ENCODE measurements around the gene CCDC69. TPM values are rescaled to one million over a fixed set of nuclear protein-coding genes. Genes with fewer than 3 reads are reported as not detected.

Gene CCDC69
- 37.9 TPM for total RNA-seq
- polyA plus RNA-seq, result 30.9 TPM
- long read RNA-seq, donor 1, result 0 reads
- long read RNA-seq, donor 2, result 0 reads
- long read RNA-seq, donor 3, transcript CCDC69-201 (9 exons, 3,451 nt), result major isoform, 10 of 31 reads
- long read RNA-seq, donor 3, partial matches to known transcripts, result 12 of 31 reads
- long read RNA-seq, donor 3, other reads (novel, unspliced or antisense), result 8 of 31 reads
- long read RNA-seq, donor 4, partial matches to known transcripts, result 0 of 2 reads
- long read RNA-seq, donor 4, other reads (novel, unspliced or antisense), result 0 of 2 reads
- long read RNA-seq, donor 5, transcript CCDC69-201 (9 exons, 3,451 nt), result major isoform, 17 of 65 reads
- long read RNA-seq, donor 5, partial matches to known transcripts, result 28 of 65 reads
- long read RNA-seq, donor 5, other reads (novel, unspliced or antisense), result 20 of 65 reads
- long read RNA-seq, donor 6, transcript CCDC69-201 (9 exons, 3,451 nt), result major isoform, 5 of 16 reads
- long read RNA-seq, donor 6, partial matches to known transcripts, result 11 of 16 reads
- long read RNA-seq, donor 6, other reads (novel, unspliced or antisense), result 0 of 16 reads
- long read RNA-seq, donor 7, transcript CCDC69-201 (9 exons, 3,451 nt), result major isoform, 6 of 18 reads
- long read RNA-seq, donor 7, partial matches to known transcripts, result 11 of 18 reads
- long read RNA-seq, donor 7, other reads (novel, unspliced or antisense), result 0 of 18 reads
- long read RNA-seq, donor 8, partial matches to known transcripts, result 0 of 7 reads
- long read RNA-seq, donor 8, other reads (novel, unspliced or antisense), result 0 of 7 reads
- long read RNA-seq, donor 9, transcript CCDC69-201 (9 exons, 3,451 nt), result major isoform, 9 of 17 reads
- long read RNA-seq, donor 9, partial matches to known transcripts, result 0 of 17 reads
- long read RNA-seq, donor 9, other reads (novel, unspliced or antisense), result 6 of 17 reads
- long read RNA-seq, donor 10, transcript CCDC69-201 (9 exons, 3,451 nt), result major isoform, 7 of 24 reads
- long read RNA-seq, donor 10, partial matches to known transcripts, result 5 of 24 reads
- long read RNA-seq, donor 10, other reads (novel, unspliced or antisense), result 10 of 24 reads

DNA sequence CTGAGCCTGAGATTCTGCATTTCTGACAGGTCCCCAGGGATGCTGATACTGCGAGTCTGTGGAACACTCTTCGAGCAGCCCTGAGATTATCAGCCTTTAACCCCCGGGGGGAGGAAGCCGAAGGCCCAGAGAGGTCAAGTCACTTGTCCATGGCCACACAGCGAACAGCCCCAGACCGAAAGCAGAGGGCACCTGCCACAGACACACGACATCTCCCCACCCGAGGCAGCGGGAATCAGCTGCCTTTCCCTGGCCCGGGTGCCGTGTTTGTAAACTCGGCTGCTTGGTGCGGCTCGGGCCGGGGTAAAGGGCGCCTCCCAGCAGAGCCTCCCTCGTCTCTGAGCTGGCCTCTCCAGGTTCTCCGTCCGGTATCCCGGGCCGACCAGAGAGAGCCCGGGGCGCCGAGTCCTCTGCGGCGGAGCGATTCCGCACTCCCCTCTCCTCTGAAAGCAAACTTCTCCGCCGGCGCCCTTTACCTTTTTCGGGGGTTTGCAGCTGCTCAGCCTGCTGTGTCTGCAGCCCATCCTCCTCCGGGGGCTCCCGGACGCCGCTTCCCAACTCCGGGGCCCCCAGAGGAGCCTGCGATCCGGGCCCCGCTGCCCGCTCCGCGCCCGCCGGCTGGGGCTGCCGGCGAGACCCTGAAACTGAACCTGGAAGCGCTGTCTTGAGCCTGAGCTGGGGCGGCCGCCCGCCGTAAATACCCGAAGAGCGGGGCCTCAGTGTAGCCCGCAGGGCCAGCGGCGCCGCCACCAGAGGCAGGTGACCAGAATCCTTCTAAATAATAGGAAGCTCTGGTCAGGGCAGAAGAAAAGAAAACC lies at the start of gene CCDC69:
Gene CCDC69 (minus strand): TSS at position 646 of the 818 bp plus-strand sequence. CDS start 122 bp downstream, at position 524.
- Histone ChIP-seq H3K36me3 (ENCODE audit: control insufficient read depth in 2 of 2, insufficient read depth in 2 of 2, low read length in 1 of 2) (peaks cover 22 to 35% of the 10 kb centered on the region in 2 donors), H3K4me1 (ENCODE audit: control insufficient read depth in 2 of 2, insufficient read depth in 2 of 2, low read length in 2 of 2) (peaks cover 36 to 53% of the 10 kb centered on the region in 2 donors), H3K4me3 (ENCODE audit: low read length in 2 of 2) (peak within 1 kb of the TSS; percentile 67 to 82), H3K27ac (ENCODE audit: low read depth in 1 of 2, low read length in 1 of 2) (peak within 1 kb of the TSS; percentile 93 to 96), H3K27me3 (ENCODE audit: control insufficient read depth in 2 of 2, insufficient read depth in 1 of 2, low read length in 1 of 2) (no peaks in the 10 kb centered on the region), H3K9me3 (ENCODE audit: control insufficient read depth in 2 of 2, insufficient read depth in 1 of 2, low read length in 1 of 2) (no peaks in the 10 kb centered on the region)
- under 1% methylated on average over 58 of the region's 58 CpGs for WGBS
- peak in 3 of 9 donors; percentile 65 to 81 (median 71) for DNase-seq (ENCODE audit: low read depth in 6 of 9, low spot score in 9 of 9)

GRCh38 chr5:151271336-151271735 lies 47.4 kb upstream of the CCDC69 start:
- no peak overlapping the region for H3K27ac ChIP-seq (ENCODE audit: low read depth in 1 of 2, low read length in 1 of 2)
- DNase-seq (ENCODE audit: low read depth in 6 of 9, low spot score in 9 of 9), result no peak
- no peaks in the 10 kb centered on the region for H3K4me1 ChIP-seq (ENCODE audit: control insufficient read depth in 2 of 2, insufficient read depth in 2 of 2, low read length in 2 of 2)
- H3K27me3 ChIP-seq (ENCODE audit: control insufficient read depth in 2 of 2, insufficient read depth in 1 of 2, low read length in 1 of 2), result no peaks in the 10 kb centered on the region
- no peaks in the 10 kb centered on the region for H3K9me3 ChIP-seq (ENCODE audit: control insufficient read depth in 2 of 2, insufficient read depth in 1 of 2, low read length in 1 of 2)
- peaks cover 20 to 32% of the 10 kb centered on the region in 2 donors for H3K36me3 ChIP-seq (ENCODE audit: control insufficient read depth in 2 of 2, insufficient read depth in 2 of 2, low read length in 1 of 2)
- H3K4me3 ChIP-seq (ENCODE audit: low read length in 2 of 2), result no peak overlapping the region

GRCh38 chr5:151270599-151270998 lies 46.7 kb upstream of the CCDC69 start:
- no peaks in the 10 kb centered on the region for H3K9me3 ChIP-seq (ENCODE audit: control insufficient read depth in 2 of 2, insufficient read depth in 1 of 2, low read length in 1 of 2)
- 95% methylated on average over 1 of the region's 1 CpG for WGBS
- peaks cover 20 to 32% of the 10 kb centered on the region in 2 donors for H3K36me3 ChIP-seq (ENCODE audit: control insufficient read depth in 2 of 2, insufficient read depth in 2 of 2, low read length in 1 of 2)
- no peaks in the 10 kb centered on the region for H3K4me1 ChIP-seq (ENCODE audit: control insufficient read depth in 2 of 2, insufficient read depth in 2 of 2, low read length in 2 of 2)
- no peaks in the 10 kb centered on the region for H3K27me3 ChIP-seq (ENCODE audit: control insufficient read depth in 2 of 2, insufficient read depth in 1 of 2, low read length in 1 of 2)
- no peak overlapping the region for H3K27ac ChIP-seq (ENCODE audit: low read depth in 1 of 2, low read length in 1 of 2)
- DNase-seq (ENCODE audit: low read depth in 6 of 9, low spot score in 9 of 9), result peak in 1 of 9 donors; percentile 15
- H3K4me3 ChIP-seq (ENCODE audit: low read length in 2 of 2), result no peak overlapping the region

- no peaks in the 10 kb centered on the region for H3K27me3 ChIP-seq (ENCODE audit: control insufficient read depth in 2 of 2, insufficient read depth in 1 of 2, low read length in 1 of 2)
- no peaks in the 10 kb centered on the region for H3K4me1 ChIP-seq (ENCODE audit: control insufficient read depth in 2 of 2, insufficient read depth in 2 of 2, low read length in 2 of 2)
- DNase-seq (ENCODE audit: low read depth in 6 of 9, low spot score in 9 of 9), result no peak
- no peak overlapping the region for H3K4me3 ChIP-seq (ENCODE audit: low read length in 2 of 2)
- H3K27ac ChIP-seq (ENCODE audit: low read depth in 1 of 2, low read length in 1 of 2), result no peak overlapping the region
- no peaks in the 10 kb centered on the region for H3K9me3 ChIP-seq (ENCODE audit: control insufficient read depth in 2 of 2, insufficient read depth in 1 of 2, low read length in 1 of 2)
- peaks cover 22 to 41% of the 10 kb centered on the region in 2 donors for H3K36me3 ChIP-seq (ENCODE audit: control insufficient read depth in 2 of 2, insufficient read depth in 2 of 2, low read length in 1 of 2)
- 98% methylated on average over 11 of the region's 11 CpGs for WGBS
These were observed 43.8 kb upstream of the CCDC69 start for GRCh38 chr5:151267491-151268260.

GRCh38 chr5:151264113-151264512 lies 40.2 kb upstream of the CCDC69 start:
- H3K4me3 ChIP-seq (ENCODE audit: low read length in 2 of 2), result no peak overlapping the region
- H3K27me3 ChIP-seq (ENCODE audit: control insufficient read depth in 2 of 2, insufficient read depth in 1 of 2, low read length in 1 of 2), result no peaks in the 10 kb centered on the region
- H3K4me1 ChIP-seq (ENCODE audit: control insufficient read depth in 2 of 2, insufficient read depth in 2 of 2, low read length in 2 of 2), result no peaks in the 10 kb centered on the region
- DNase-seq (ENCODE audit: low read depth in 6 of 9, low spot score in 9 of 9), result no peak
- H3K27ac ChIP-seq (ENCODE audit: low read depth in 1 of 2, low read length in 1 of 2), result no peak overlapping the region
- 95% methylated on average over 1 of the region's 1 CpG for WGBS
- peaks cover 26 to 44% of the 10 kb centered on the region in 2 donors for H3K36me3 ChIP-seq (ENCODE audit: control insufficient read depth in 2 of 2, insufficient read depth in 2 of 2, low read length in 1 of 2)
- H3K9me3 ChIP-seq (ENCODE audit: control insufficient read depth in 2 of 2, insufficient read depth in 1 of 2, low read length in 1 of 2), result no peaks in the 10 kb centered on the region

DNA sequence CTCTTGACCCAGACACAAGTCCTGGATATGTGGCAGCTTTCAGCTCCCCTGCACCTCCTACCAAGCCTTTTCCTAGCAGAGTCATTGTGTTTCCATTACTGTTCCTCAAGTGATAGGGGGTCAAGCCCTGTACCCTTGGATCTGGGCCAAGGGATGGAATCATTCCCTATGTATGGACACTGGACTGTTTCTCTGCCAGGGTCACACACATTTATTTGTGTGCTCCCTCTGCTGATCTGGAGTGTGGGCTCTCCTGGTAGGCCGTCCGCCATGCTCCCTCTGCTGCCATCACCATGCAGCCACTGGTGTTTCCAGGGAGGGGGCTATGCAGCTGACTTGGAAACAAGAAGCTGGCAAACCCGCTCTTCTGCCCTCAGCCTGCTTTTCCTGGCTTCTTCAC lies 38.6 kb upstream of the CCDC69 start:
- Histone ChIP-seq H3K9me3 (ENCODE audit: control insufficient read depth in 2 of 2, insufficient read depth in 1 of 2, low read length in 1 of 2) (no peaks in the 10 kb centered on the region), H3K36me3 (ENCODE audit: control insufficient read depth in 2 of 2, insufficient read depth in 2 of 2, low read length in 1 of 2) (peaks cover 18 to 33% of the 10 kb centered on the region in 2 donors), H3K27me3 (ENCODE audit: control insufficient read depth in 2 of 2, insufficient read depth in 1 of 2, low read length in 1 of 2) (no peaks in the 10 kb centered on the region), H3K4me1 (ENCODE audit: control insufficient read depth in 2 of 2, insufficient read depth in 2 of 2, low read length in 2 of 2) (peaks cover 0 to 3% of the 10 kb centered on the region in 2 donors), H3K4me3 (ENCODE audit: low read length in 2 of 2) (no peak overlapping the region), H3K27ac (ENCODE audit: low read depth in 1 of 2, low read length in 1 of 2) (no peak overlapping the region)
- 99% methylated on average over 3 of the region's 3 CpGs for WGBS
- no peak for DNase-seq (ENCODE audit: low read depth in 6 of 9, low spot score in 9 of 9)

DNA sequence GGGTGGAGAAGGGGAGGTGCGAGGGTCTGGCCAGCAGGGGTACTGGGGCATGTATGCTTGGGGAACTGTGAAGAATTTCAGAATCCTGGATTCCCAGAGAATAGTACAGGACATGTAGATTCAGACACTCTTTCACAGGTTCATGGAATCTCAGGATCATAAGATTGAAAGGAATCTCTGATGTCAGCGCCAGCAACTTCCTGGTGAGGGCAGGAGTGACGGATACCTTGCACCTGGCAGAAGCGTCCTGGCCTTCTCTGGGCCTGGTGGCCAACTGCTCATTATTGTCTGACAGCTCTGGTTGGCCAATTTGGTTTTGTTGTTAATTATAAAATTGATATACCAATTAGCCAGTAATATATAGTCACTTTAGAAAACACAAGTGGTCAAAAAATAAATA lies 36.0 kb upstream of the CCDC69 start:
- WGBS, result 97% methylated on average over 4 of the region's 4 CpGs
- no peak for DNase-seq (ENCODE audit: low read depth in 6 of 9, low spot score in 9 of 9)
- Histone ChIP-seq H3K4me1 (ENCODE audit: control insufficient read depth in 2 of 2, insufficient read depth in 2 of 2, low read length in 2 of 2) (peaks cover 0 to 7% of the 10 kb centered on the region in 2 donors), H3K9me3 (ENCODE audit: control insufficient read depth in 2 of 2, insufficient read depth in 1 of 2, low read length in 1 of 2) (no peaks in the 10 kb centered on the region), H3K4me3 (ENCODE audit: low read length in 2 of 2) (no peak overlapping the region), H3K27me3 (ENCODE audit: control insufficient read depth in 2 of 2, insufficient read depth in 1 of 2, low read length in 1 of 2) (no peaks in the 10 kb centered on the region), H3K27ac (ENCODE audit: low read depth in 1 of 2, low read length in 1 of 2) (no peak overlapping the region), H3K36me3 (ENCODE audit: control insufficient read depth in 2 of 2, insufficient read depth in 2 of 2, low read length in 1 of 2) (peaks cover 8 to 26% of the 10 kb centered on the region in 2 donors)

DNA sequence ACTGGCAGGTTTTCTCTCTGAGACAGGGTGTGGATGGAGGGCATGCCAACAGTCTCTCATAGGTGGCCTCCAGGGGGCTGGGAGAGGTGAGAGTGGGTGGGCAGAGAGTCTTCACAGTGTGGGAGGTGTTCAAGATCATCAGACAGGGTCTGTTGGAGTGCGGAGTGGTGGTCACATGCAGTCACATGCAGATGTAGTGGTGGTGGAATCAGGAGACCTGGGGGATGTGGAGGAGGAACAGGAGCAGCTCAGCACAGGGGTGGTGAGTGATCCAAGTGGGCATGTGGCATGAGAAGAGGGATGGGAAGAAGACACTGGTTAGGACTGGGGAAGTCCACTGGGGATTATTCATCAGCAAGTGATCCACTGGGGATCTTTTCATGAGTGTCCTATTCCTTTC lies 34.9 kb upstream of the CCDC69 start:
- no peak for DNase-seq (ENCODE audit: low read depth in 6 of 9, low spot score in 9 of 9)
- H3K36me3 ChIP-seq (ENCODE audit: control insufficient read depth in 2 of 2, insufficient read depth in 2 of 2, low read length in 1 of 2), result peaks cover 8 to 23% of the 10 kb centered on the region in 2 donors
- no peak overlapping the region for H3K4me3 ChIP-seq (ENCODE audit: low read length in 2 of 2)
- H3K27me3 ChIP-seq (ENCODE audit: control insufficient read depth in 2 of 2, insufficient read depth in 1 of 2, low read length in 1 of 2), result no peaks in the 10 kb centered on the region
- peaks cover 0 to 10% of the 10 kb centered on the region in 2 donors for H3K4me1 ChIP-seq (ENCODE audit: control insufficient read depth in 2 of 2, insufficient read depth in 2 of 2, low read length in 2 of 2)
- no peak overlapping the region for H3K27ac ChIP-seq (ENCODE audit: low read depth in 1 of 2, low read length in 1 of 2)
- no peaks in the 10 kb centered on the region for H3K9me3 ChIP-seq (ENCODE audit: control insufficient read depth in 2 of 2, insufficient read depth in 1 of 2, low read length in 1 of 2)
- WGBS, result 49% methylated on average over 1 of the region's 1 CpG

Data from thymus (tissue), 14 donors.